Adrenal gland (tissue), 5 donors: ENCODE results near the gene MOSPD2.

Experiments used
- CTCF ChIP-seq, 6 experiments: fragments of 450-650 bp in 4 of 6; fragments of 200-600 bp in 2 of 6; sonication (generic) in 1 of 6; IDR thresholded peaks; 1 replicate in 5 of 6; 2 replicates in 1 of 6; pipeline versions ENCODE4 v1.5.1 to v1.8.0; 2016 to 2021; ENCODE audit warnings: antibody characterized with exemption in 6 of 6, mild to moderate bottlenecking in 2 of 6, moderate library complexity in 1 of 6
- POLR2A ChIP-seq, 2 donors: fragments of 450-650 bp; IDR thresholded peaks; one replicate each; pipeline ENCODE4 v1.6.1; 2017; ENCODE audit warnings: antibody characterized with exemption in 2 of 2, mild to moderate bottlenecking in 2 of 2, moderate library complexity in 1 of 2
- donor health status: DM: no; HTN: no; CAD: no.

GRCh38 chrX:14843666-14844065 lies 29.6 kb upstream of the MOSPD2 start:
- TF ChIP-seq POLR2A (IDR thresholded peaks at IDR 0.05) = no peak
- no peak for TF ChIP-seq CTCF (IDR thresholded peaks at IDR 0.05)
